GOT3 (cell line): ENCODE measurements around the gene SLC35F1.

Experiments used
- DNase-seq: peaks from one replicate; lab custom pipeline; 2025; ENCODE audit warnings: mixed read lengths; lab: John Stamatoyannopoulos, UW

SLC35F1 gene

GRCh38 chr6:118280210-118280609 is 373.1 kb downstream of the SLC35F1 start:
- DNase-seq, result no peak

- no peak for DNase-seq
These were observed 374.2 kb downstream of the SLC35F1 start for GRCh38 chr6:118281291-118281690.

- no peak for DNase-seq
These were observed 376.7 kb downstream of the SLC35F1 start for GRCh38 chr6:118283766-118284165.

- no peak for DNase-seq
These were observed 377.8 kb downstream of the SLC35F1 start for GRCh38 chr6:118284736-118285360.

- DNase-seq, result no peak
These were observed 378.7 kb downstream of the SLC35F1 start for GRCh38 chr6:118285791-118286190.

GRCh38 chr6:118288355-118289124 is 381.5 kb downstream of the SLC35F1 start:
- no peak for DNase-seq

- DNase-seq, result no peak
These were observed 385.5 kb downstream of the SLC35F1 start for GRCh38 chr6:118292558-118292957.

- DNase-seq, result no peak
These were observed 387.8 kb downstream of the SLC35F1 start for GRCh38 chr6:118294906-118295305.

- no peak for DNase-seq
These were observed 388.3 kb downstream of the SLC35F1 start for GRCh38 chr6:118295336-118295735.

- DNase-seq, result no peak
These were observed 389.3 kb downstream of the SLC35F1 start for GRCh38 chr6:118296129-118296901.

GRCh38 chr6:118297821-118298220 is 390.8 kb downstream of the SLC35F1 start:
- DNase-seq, result no peak

GRCh38 chr6:118298476-118299427 is 391.7 kb downstream of the SLC35F1 start:
- no peak for DNase-seq

- no peak for DNase-seq
These were observed 392.4 kb downstream of the SLC35F1 start for GRCh38 chr6:118299457-118299856.

- DNase-seq, result no peak
These were observed 397.3 kb downstream of the SLC35F1 start for GRCh38 chr6:118304321-118304720.

- DNase-seq, result no peak
These were observed 398.0 kb downstream of the SLC35F1 start for GRCh38 chr6:118305081-118305480.

GRCh38 chr6:118306392-118307238 is 399.6 kb downstream of the SLC35F1 start:
- DNase-seq, result no peak

GRCh38 chr6:118307581-118307980 is 400.5 kb downstream of the SLC35F1 start:
- no peak for DNase-seq

GRCh38 chr6:118309337-118310093 is 402.5 kb downstream of the SLC35F1 start:
- no peak for DNase-seq

GRCh38 chr6:118313208-118313607 is 406.1 kb downstream of the SLC35F1 start:
- DNase-seq, result no peak

GRCh38 chr6:118313762-118314161 is 406.7 kb downstream of the SLC35F1 start:
- DNase-seq, result no peak
